Activated T-cell treated with anti-CD3 and anti-CD28 coated beads for 4 hours (primary cell): ENCODE measurements around the gene AMACR.
"Not testable (repeated sequence)": the region's sequence is repeated elsewhere in the genome, so short reads cannot be mapped to it uniquely, and the experiment has no call there.

Experiments
- DNase-seq: peaks from one replicate; pipeline ENCODE4 v3.0.0-alpha.2; 2020

Gene AMACR

GRCh38 chr5:34035756-34036155 lies 27.9 kb upstream of the AMACR start:
- DNase-seq = no peak

DNA sequence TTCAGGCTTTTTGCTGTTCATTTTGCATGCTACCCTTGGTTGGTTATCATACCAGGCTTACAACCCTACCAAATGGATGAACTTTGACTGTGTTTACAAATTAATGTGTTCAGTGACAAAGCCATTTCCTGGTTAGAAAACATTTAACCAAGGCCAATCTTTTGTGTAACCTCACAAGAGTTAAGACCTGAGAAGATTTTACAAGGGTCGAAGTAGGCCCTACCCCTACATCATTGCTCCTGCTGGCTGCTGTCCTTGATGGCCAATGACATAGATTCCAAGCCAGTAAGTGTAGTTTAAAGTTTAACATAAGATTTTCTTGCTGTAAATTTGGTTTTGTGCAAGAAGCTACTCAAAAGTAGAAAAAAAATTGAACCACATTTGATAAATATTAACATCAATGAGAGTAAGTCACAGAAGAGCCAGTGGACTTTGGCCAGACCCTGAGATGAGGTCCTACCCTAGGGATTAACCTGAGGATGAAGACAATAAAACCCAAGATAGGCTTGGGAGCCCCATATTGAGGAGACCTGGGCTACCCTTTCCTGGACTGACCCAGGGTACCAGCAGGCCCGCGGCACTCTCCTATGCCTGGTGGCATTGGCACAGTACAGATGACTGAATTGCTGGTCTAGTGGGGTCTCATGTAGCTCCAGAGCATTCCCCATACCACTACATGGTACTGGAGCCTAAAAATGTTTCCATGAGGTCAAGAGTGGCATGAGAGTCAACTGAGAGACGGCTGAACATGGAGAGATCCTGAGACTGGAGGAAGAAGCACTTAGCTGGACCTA lies 26.9 kb upstream of the AMACR start:
- no peak for DNase-seq

DNA sequence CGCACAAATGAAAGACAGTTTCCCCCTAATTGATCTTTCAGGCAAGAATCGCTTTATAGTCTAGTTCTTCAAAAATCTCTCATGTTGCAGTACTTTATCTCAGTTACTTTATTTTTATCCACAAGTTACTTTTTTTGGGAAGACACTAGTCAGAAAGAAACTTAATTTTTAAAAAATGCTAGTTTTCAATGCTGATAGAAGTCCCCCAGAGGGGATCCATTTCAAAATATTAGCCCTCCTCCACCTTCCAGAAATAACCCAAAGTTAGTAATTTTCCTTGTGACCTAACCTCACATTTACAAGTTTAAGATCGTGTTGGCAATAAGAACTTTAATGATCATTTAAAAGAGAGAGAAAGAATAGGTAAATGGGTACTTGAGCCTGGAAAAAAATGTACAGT lies 24.1 kb upstream of the AMACR start:
- DNase-seq = no peak

DNA sequence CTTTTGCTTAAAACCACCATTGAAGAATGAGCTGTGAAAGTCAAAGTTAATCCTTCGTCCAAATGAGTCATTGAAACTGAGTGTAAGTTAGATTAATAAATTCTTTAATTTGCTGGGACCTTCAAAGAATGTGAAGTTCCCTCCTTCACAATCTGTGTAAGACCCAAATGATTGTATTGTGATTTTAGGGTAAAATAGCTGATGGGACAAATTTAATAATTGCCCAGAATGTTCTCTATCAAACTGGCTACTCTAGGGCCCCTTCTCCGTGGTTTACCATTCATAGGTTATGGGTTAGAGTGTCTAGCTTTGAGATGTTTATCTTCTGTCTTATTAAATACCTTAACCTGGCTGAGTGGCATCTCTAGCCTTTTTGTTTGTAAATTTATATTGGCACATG lies 23.3 kb upstream of the AMACR start:
- DNase-seq = no peak

- DNase-seq = not testable (repeated sequence)
These were observed 22.7 kb upstream of the AMACR start for GRCh38 chr5:34030585-34030984.

GRCh38 chr5:34030048-34030447 lies 22.2 kb upstream of the AMACR start:
- DNase-seq = no peak

GRCh38 chr5:34028349-34028748 lies 20.5 kb upstream of the AMACR start:
- no peak for DNase-seq

DNA sequence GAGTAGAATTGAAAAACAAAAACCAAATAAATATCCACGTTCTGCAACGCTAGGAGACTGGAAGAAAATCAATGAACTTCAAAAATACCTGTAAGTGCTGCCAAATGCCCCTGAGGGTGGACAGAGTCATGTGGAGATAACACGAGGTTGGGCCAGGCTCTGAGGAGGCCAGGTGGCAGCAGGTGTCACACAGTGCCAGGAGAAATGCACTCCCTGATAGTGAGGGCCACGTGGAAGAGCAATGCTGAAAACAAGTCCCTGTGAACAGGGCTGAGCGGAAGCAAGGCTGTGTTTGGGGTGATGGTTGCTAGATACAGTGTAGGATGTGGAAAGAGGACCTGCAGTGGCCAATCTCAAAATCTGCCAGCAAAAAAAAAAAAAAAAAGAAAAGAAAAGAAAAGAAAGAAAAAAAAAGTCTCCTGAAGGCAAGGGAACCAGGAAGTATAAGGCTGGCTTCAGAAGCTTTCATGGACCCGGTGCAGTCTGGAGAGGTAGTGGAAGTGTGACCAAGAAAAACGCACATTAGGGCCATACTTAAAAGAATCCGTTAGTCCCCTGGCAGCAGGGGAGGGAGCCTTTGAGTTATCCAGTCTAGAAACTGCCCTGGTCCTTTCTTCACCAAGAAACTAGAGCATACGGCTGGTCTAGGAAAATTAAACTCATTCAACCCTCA lies 18.4 kb upstream of the AMACR start:
- no peak for DNase-seq

DNA sequence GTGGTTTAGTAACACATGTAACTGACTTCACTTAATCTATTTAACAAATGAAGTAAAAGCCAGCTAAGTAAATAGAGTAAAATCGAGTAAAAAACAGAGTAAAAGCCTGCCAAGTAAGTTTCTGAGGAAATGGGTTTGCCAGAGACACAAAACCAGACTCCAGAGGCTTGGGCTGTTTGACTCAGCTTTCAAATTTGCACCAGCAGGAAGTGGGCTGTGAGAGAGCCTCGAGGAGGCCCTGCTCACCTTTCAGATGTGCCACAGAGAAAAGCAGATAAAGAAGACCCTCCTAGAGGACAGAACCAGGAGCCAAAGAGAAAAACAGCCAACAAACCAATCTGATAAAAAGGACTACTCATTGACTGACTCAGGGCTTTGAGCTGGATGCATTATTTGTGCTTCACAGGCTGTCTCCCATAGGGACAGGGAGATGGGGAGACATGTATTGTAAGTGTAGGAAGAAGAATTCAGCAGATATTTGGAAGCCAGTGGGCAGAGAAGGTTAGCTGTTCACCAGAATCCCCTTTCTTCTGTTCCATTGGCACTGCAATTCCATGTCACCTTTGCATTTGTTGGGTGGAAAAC lies 14.4 kb upstream of the AMACR start:
- DNase-seq = no peak

GRCh38 chr5:34021334-34021733 lies 13.5 kb upstream of the AMACR start:
- DNase-seq = no peak

GRCh38 chr5:34020726-34021125 lies 12.9 kb upstream of the AMACR start:
- DNase-seq = no peak

- no peak for DNase-seq
These were observed 9.4 kb upstream of the AMACR start for GRCh38 chr5:34017254-34017653.

DNA sequence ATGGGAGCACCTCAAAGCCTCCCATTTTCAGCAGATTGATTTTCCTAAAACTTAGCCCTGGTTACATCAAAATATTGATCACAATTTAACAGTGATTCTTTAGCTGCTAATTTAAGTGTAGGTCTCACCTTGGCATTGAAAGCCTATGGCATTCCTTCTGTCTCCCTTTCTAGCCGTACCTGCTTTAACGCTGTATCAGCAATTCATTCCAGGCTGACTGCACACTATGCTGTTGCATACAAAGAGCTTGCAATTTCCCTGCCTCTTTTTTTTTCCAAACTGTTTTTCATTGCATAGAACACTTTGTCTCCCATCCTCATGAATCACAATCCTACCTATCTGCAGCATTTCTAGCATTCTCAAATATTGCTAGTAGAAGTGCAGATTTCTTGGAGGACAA lies 8.9 kb upstream of the AMACR start:
- no peak for DNase-seq

GRCh38 chr5:34016222-34016621 lies 8.4 kb upstream of the AMACR start:
- no peak for DNase-seq

DNA sequence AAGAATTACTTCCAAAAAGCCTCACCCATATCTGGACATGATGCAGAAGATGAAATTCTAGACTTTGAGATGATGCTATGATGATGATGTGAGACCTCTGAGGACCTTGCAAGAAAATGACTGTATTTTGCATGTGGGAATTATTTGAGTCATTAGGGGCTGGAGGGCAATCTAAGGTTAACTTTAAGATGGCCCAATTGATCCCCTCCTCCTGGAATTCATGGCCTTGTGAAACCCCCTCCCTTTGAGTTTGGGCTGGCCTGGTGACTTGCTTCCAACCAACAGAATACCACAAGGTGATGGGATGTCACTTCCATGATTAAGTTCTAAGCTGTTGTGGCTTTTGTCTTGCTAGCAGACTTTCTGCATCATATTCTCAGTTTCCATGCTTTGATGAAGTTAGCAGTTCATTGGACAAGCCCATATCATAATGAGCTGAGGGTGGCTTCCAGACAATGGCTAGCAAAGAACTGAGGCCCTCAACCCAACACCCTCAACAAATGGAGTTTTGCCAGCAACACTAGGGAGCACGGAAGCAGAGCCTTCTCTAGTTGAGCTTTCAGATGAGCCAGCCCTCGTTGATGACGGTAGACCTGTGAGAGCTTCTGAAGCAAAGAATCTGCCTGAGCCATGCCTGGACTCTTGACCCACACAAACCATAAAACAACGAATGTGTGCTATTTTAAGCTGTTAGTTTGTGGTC lies 7.4 kb upstream of the AMACR start:
- DNase-seq = no peak

DNA sequence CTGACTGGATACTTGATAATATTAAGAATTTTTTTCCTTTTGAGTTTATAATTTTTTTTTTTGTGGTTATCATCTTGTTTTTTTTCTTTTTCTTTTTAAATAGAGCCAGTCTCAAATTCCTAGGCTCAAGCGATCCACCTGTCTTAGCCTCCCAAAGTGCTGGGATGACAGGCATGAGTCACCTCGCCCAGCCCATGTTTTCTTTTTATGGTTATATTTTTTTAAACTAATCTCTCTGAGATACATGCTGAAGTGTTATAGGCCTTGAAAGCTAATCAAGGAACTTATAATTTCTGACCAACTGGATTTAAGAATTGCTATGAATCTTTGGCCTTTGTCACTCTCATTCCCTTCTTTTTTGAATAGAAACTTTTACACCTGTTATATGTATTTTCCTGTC lies 6.8 kb upstream of the AMACR start:
- DNase-seq = no peak

GRCh38 chr5:34013547-34013946 lies 5.7 kb upstream of the AMACR start:
- no peak for DNase-seq

DNA sequence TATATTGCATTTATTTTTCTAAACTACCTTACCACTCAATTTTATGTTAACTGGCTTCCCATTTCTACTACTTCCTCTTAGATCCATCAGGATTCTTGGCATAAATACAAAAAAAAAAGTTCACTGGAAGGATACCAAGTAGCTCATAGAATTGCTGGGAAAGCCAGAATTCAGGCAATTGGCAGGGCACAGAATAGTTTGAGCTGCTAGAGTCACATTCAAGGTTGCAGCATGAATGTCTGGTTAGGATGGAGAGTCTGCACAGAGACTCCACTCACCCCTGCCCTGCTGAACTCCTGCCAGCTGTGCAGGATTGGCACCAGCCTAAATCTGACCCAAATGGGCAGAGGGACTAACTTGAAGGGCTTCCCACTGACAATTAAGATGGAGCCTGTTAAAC lies 4.9 kb upstream of the AMACR start:
- DNase-seq = no peak

DNA sequence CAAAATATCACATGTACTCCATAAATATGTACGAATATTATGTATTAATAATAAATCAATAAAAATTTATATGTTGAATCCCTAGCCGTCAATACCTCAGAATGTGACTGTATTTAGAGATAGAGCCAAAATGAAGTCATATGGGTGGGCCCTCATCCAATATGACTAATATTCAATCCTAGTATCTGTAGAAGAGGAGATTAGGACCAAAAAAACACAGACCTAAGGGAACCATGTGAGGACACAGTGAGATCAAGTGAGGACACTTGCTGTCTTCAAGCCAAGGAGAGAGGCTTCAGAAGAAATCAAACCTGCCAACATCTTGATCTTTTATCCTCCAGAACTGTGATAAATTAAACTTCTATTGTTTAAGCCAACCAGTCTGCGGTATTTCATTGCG lies 3.7 kb upstream of the AMACR start:
- no peak for DNase-seq

- DNase-seq = not testable (repeated sequence)
These were observed 2.3 kb upstream of the AMACR start for GRCh38 chr5:34010146-34010545.

DNA sequence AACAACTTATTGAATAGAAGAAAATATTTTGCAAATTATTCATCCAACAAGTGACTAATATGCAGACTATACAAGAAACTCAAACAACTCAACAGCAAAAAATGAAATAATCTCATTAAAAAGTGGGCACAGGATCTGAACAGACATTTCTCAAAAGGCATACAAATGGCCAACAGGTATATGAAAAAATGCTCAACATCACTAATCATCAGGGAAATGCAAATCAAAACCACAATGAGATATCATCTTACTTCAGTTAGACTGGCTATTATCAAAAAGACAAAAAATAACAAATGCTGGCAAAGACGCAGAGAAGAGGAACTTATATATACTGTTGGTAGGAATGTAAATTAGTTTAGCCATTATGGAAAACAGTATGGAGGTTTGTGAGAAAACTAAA lies 1.8 kb upstream of the AMACR start:
- no peak for DNase-seq

DNA sequence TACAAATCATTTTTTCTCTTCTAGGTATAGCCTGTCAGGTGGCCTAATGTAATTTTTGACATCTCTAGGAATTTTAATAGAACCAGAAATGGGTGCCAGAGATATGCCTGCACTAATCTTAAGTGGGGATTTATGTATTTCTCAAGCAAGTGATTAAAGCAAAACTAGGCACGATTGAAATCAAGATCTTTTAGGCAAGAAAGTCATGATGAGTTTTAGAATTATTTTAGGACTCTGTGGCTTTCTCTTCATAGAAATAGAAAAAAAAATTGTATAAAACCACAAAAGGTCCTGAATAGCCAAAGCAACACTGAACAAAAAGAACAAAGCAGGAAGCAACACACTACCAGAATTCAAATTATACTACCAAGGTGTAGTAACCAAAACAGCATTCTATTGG lies 952 bp upstream of the AMACR start:
- no peak for DNase-seq

DNA sequence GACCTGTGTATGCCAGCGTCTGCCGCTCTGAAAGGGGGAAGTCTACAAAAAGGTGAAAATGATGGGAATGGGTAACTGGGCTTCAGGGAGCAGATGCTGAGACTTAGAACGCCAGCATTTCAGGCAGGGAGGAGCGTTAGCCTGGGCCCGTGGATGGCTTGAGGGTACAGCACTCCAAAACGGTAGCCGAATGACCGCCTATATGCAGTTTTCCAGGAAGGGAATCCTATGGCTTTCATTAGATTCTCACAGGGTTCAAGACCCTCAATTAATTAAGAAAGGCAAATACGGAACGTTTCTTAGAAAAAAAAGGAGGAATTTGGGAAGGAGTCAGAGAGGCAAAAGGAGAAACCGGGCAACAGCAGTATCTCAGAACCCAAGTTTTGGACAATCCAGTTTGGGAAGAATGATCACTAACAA lies 639 bp downstream of the AMACR start:
- no peak for DNase-seq

GRCh38 chr5:34005681-34006080 lies 2.2 kb downstream of the AMACR start:
- DNase-seq = no peak
